Heart right ventricle (tissue), 16 donors: Measurements from ENCODE around the gene KSR1. TPM values are rescaled to one million over a fixed set of nuclear protein-coding genes. Genes with fewer than 3 reads are reported as not detected.
A peak's percentile ranks its signal among the peaks of the same experiment; 100 is the strongest.

ENCODE experiments used
- ATAC-seq, 8 donors: fragments of 200-7000 bp; cut with Tn5 transposase; one replicate each; pipeline ENCODE4 v1.9.1; 2020; ENCODE audit warnings: mild to moderate bottlenecking in 8 of 8, moderate library complexity in 8 of 8, moderate number of reproducible peaks in 1 of 8
- DNase-seq, 2 donors: peaks; one replicate each; pipeline ENCODE4 v3.0.0-alpha.2; 2020
- H3K27ac ChIP-seq, 10 donors: fragments of 200-600 bp; sonication (generic) in 2 of 10; one replicate each; pipeline versions ENCODE4 v1.5.0 to v1.8.0; 2020 to 2022; ENCODE audit warnings: mild to moderate bottlenecking in 3 of 10
- H3K27me3 ChIP-seq, 7 donors: fragments of 200-600 bp; one replicate each; pipeline ENCODE4 v1.8.0; 2021 to 2022; ENCODE audit warnings: mild to moderate bottlenecking in 2 of 7
- H3K36me3 ChIP-seq, 9 donors: fragments of 200-600 bp; sonication (generic) in 1 of 9; one replicate each; pipeline versions ENCODE4 v1.5.0 to v1.8.0; 2020 to 2022; ENCODE audit warnings: mild to moderate bottlenecking in 2 of 9
- H3K4me1 ChIP-seq, 9 donors: fragments of 200-600 bp; sonication (generic) in 1 of 9; one replicate each; pipeline versions ENCODE4 v1.5.0 to v1.8.0; 2020 to 2022; ENCODE audit warnings: mild to moderate bottlenecking in 4 of 9
- H3K4me3 ChIP-seq, 10 donors: fragments of 200-600 bp; sonication (generic) in 2 of 10; one replicate each; pipeline versions ENCODE4 v1.5.0 to v1.8.0; 2020 to 2022; ENCODE audit warnings: mild to moderate bottlenecking in 7 of 10, moderate library complexity in 2 of 10
- H3K9me3 ChIP-seq, 11 donors: fragments of 200-600 bp in 10 of 11; sonication (generic) in 2 of 11; one replicate each; pipeline versions ENCODE4 v1.5.0 to v1.8.0; 2013 to 2022; ENCODE audit warnings: mild to moderate bottlenecking in 2 of 11, control low read depth in 1 of 11, moderate library complexity in 1 of 11
- CTCF ChIP-seq, 9 donors: fragments of 200-600 bp; sonication (generic) in 2 of 9; IDR thresholded peaks; one replicate each; pipeline versions ENCODE4 v1.5.0 to v1.8.0; 2021 to 2022; ENCODE audit warnings: antibody characterized with exemption in 9 of 9, mild to moderate bottlenecking in 5 of 9, moderate library complexity in 1 of 9
- WGBS, 2 donors: extraction: QIAGEN DNeasy Blood & Tissue Kit; methylation state at CpG; one replicate each; pipeline ENCODE4 v1.1.7; 2013; ENCODE audit warnings: inconsistent platforms in 1 of 2; 5-methylcytosine and 5-hydroxymethylcytosine counted together
- intact Hi-C, 10 donors: fragments of 100-400 bp; cut with DNase I; formaldehyde crosslinking; loops; one replicate each; pipeline versions ENCODE4 v1.11.1 to v1.14.2; 2022
- polyA plus RNA-seq, 2 donors: library from polyadenylated mRNA; stranded (reverse); fragments of 200-250 nt; gene quantifications; one replicate each; pipeline ENCODE4 v1.2.3, GENCODE V29; 2013
- total RNA-seq, 10 donors: library from RNA; stranded (reverse); fragmentation: NEBNext Ultra II Directional in 3 of 10; extraction: Animal tissue kit (Norgen Biotek cat#: 25700) in 3 of 10; gene quantifications; one replicate each; pipeline versions ENCODE4 v1.2.1 to v1.2.4, GENCODE V29; 2021 to 2023
- donor health status: Arrhythmogenic right ventricular cardiomyopathy.
- donor health status: ischemic (EF 13 %, LVEDD 7.1; RV severe dilation, severe dysfunction).
- donor health status: healthy with polysubstance abuse.
- donor health status: DM: no; HTN: yes; CAD: no.
- donor health status: DM: no; HTN: no; CAD: no.
- donor health status: ischemic (EF 25% LVEDD 6.9; RV normal size, moderate dysfunction).
- donor health status: ischemic (EF 25% LVEDD 5.7; RV mildly dilated, moderate dysfunction).
- donor health status: healthy.
- donor health status: DM: yes; HTN: yes; CAD: no.
- donor health status: Ischemic cardiomyopathy.
- donor health status: ischemic (EF 35%, LVEDD 5.7; RV mildly dilated, moderate dysfunction).
- donor health status: nonischemic (EF 11% LVEDD 7.7; RV severe dilation, severe dysfunction).
- donor health status: DM: yes; HTN: yes; CAD: no.
- donor health status: PGD.
- donor health status: ischemic (EF 29% LVEDD 5.4; RV normal size, mild dysfunction).
- donor health status: nonischemic (EF 23%, LVEDD 6.1; RV moderate dilation, normal function).

The KSR1 gene
- total and polyA plus RNA-seq, 12 donors, result 5.6 to 19.6 (median 8.6) TPM

- TF ChIP-seq CTCF (IDR thresholded peaks at IDR 0.05), result no peak
- Histone ChIP-seq H3K4me1 (peaks cover 8 to 59% (median 22%) of the 10 kb centered on the region in 9 donors), H3K4me3 (no peak overlapping the region), H3K9me3 (no peaks in the 10 kb centered on the region), H3K36me3 (no peaks in the 10 kb centered on the region), H3K27ac (no peak overlapping the region), H3K27me3 (no peaks in the 10 kb centered on the region)
- intact Hi-C loops, result no loop called here
- 73 to 78% methylated on average over 9 of the region's 9 CpGs for WGBS, 2 donors
- ATAC-seq (no peak), DNase-seq (no peak)
These were observed 21.0 kb downstream of the KSR1 start for GRCh38 chr17:27477050-27477888.

- intact Hi-C loops, result loop anchor here in 1 of 10 donors (2.0 kb wide), 1 partner anchor 19 kb away; no protein-coding TSS in a partner anchor
- H3K4me3 ChIP-seq, result no peak overlapping the region
- 94 to 95% methylated on average over 9 of the region's 9 CpGs for WGBS, 2 donors
- no peaks in the 10 kb centered on the region for H3K27me3 ChIP-seq
- peaks cover 8 to 51% (median 20%) of the 10 kb centered on the region in 9 donors for H3K4me1 ChIP-seq
- no peaks in the 10 kb centered on the region for H3K36me3 ChIP-seq
- TF ChIP-seq CTCF (IDR thresholded peaks at IDR 0.05), result no peak
- H3K9me3 ChIP-seq, result no peaks in the 10 kb centered on the region
- ATAC-seq, result no peak
- H3K27ac ChIP-seq, result no peak overlapping the region
- no peak for DNase-seq
These were observed 21.9 kb downstream of the KSR1 start for GRCh38 chr17:27477971-27478684.

GRCh38 chr17:27478901-27479538, 22.8 kb downstream of the KSR1 start:
- Histone ChIP-seq H3K36me3 (no peaks in the 10 kb centered on the region), H3K27me3 (no peaks in the 10 kb centered on the region), H3K27ac (no peak overlapping the region), H3K4me1 (peaks cover 3 to 46% (median 17%) of the 10 kb centered on the region in 9 donors), H3K4me3 (no peak overlapping the region), H3K9me3 (no peaks in the 10 kb centered on the region)
- peak in 1 of 8 donors; percentile 13 for ATAC-seq
- no peak for TF ChIP-seq CTCF (IDR thresholded peaks at IDR 0.05)
- WGBS, 2 donors, result 95 to 96% methylated on average over 10 of the region's 10 CpGs
- intact Hi-C loops, result loop anchor here in 1 of 10 donors (2.0 kb wide), 1 partner anchor 20 kb away; no protein-coding TSS in a partner anchor
- DNase-seq, result no peak

- Histone ChIP-seq H3K27me3 (no peaks in the 10 kb centered on the region), H3K9me3 (no peaks in the 10 kb centered on the region), H3K4me3 (no peak overlapping the region), H3K4me1 (peaks cover 0 to 42% (median 12%) of the 10 kb centered on the region in 9 donors), H3K27ac (no peak overlapping the region), H3K36me3 (peaks cover 0 to under 1% (median 0%) of the 10 kb centered on the region in 9 donors)
- no peak for DNase-seq
- 98 to 99% methylated on average over 3 of the region's 3 CpGs for WGBS, 2 donors
- no peak for TF ChIP-seq CTCF (IDR thresholded peaks at IDR 0.05)
- intact Hi-C loops, result loop anchor here in 1 of 10 donors (2.0 kb wide), 1 partner anchor 21 kb away; no protein-coding TSS in a partner anchor
- no peak for ATAC-seq
These were observed 23.6 kb downstream of the KSR1 start for GRCh38 chr17:27479838-27480237.
